Stimulated activated naive CD8-positive, alpha-beta T cell treated with anti-CD3 and anti-CD28 coated beads, Interleukin-15, Interleukin-2, amounts not matched to agents 100 U/mL and 50 U/mL, for 24 hours (primary cell): Measurements from ENCODE around the gene AP4M1.

ENCODE experiments used
- ATAC-seq: fragments of 150-1000 bp; cut with Tn5 transposase; one replicate; pipeline ENCODE4 v1.10.0; 2021
- DNase-seq: peaks from one replicate; pipeline ENCODE4 v3.0.0; 2021

The AP4M1 gene

DNA sequence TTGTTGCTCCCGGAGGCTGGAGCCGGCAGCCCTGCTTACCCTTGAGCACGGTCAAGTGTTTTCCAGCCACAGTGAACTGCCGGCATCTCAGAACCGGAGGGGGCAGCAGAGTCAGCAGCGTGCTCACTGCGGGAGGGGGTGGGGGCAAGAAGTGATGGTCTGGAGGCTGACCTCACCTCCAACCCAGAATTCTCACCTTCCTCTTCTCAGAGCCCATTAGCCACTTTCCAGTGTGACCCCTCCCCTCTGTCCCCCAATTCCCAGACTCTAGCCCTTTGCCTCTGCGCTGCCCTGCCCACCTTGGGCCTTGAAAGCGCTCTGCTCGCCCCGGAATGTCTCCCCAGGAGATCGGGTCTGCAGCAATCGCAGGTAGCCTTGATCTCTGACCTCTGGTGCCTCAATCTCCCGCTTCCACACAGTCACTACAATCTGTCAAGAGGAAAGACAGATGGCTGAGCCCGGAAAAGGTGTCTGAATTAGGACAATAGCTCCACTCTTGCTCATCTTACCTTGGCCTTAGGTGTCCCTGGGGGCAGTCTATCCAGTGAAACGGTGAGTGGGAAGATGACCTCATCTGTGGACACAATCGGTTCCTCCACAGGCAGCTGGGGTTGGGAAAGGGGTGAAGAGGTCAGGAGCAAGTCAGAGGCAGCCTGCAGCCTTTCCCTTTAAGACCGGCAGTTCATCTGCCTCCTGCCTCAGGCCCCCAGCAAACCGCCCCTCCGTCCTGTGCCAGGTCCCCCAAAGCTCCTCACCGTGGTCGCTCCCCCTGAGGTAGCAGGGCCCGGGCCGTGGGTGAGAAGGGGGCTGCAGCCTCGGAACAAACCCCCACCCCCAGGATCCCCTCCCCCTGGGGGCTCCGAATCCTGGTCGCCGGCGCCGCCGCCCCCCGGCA lies 56.1 kb downstream of the AP4M1 start:
- ATAC-seq: no peak
- peak; percentile 33 for DNase-seq
